Measurements from ENCODE around the gene GREB1. TPM values are rescaled to one million over a fixed set of nuclear protein-coding genes. Genes with fewer than 3 reads are reported as not detected.

The GREB1 gene
- total RNA-seq, 1 donor from 2014 or later, result 50.5 TPM

GRCh38 chr2:11635141-11635540 lies 101.3 kb downstream of the GREB1 start:
- TF ChIP-seq, protein P1, sequence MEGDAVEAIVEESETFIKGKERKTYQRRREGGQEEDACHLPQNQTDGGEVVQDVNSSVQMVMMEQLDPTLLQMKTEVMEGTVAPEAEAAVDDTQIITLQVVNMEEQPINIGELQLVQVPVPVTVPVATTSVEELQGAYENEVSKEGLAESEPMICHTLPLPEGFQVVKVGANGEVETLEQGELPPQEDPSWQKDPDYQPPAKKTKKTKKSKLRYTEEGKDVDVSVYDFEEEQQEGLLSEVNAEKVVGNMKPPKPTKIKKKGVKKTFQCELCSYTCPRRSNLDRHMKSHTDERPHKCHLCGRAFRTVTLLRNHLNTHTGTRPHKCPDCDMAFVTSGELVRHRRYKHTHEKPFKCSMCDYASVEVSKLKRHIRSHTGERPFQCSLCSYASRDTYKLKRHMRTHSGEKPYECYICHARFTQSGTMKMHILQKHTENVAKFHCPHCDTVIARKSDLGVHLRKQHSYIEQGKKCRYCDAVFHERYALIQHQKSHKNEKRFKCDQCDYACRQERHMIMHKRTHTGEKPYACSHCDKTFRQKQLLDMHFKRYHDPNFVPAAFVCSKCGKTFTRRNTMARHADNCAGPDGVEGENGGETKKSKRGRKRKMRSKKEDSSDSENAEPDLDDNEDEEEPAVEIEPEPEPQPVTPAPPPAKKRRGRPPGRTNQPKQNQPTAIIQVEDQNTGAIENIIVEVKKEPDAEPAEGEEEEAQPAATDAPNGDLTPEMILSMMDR (conservative IDR thresholded peaks at IDR 0.05), result no peak
- Mint-ChIP-seq H3K4me1 (ENCODE audit: unreplicated experiment) (no peaks in the 10 kb centered on the region), H3K9me3 (no peaks in the 10 kb centered on the region), H3K4me3 (no peak overlapping the region), H3K36me3 (peaks cover 16% of the 10 kb centered on the region), H3K27ac (no peak overlapping the region), H3K27me3 (no peaks in the 10 kb centered on the region)
- no peak for DNase-seq (ENCODE audit: extremely low spot score, unreplicated experiment)

- DNase-seq (ENCODE audit: extremely low spot score, unreplicated experiment), result no peak
- no peak overlapping the region for H3K27ac Mint-ChIP-seq
- no peaks in the 10 kb centered on the region for H3K9me3 Mint-ChIP-seq
- peaks cover 19% of the 10 kb centered on the region for H3K36me3 Mint-ChIP-seq
- TF ChIP-seq, protein P1 (conservative IDR thresholded peaks at IDR 0.05), result no peak
- no peaks in the 10 kb centered on the region for H3K4me1 Mint-ChIP-seq (ENCODE audit: unreplicated experiment)
- H3K27me3 Mint-ChIP-seq, result no peaks in the 10 kb centered on the region
- H3K4me3 Mint-ChIP-seq, result no peak overlapping the region
Measured at GRCh38 chr2:11636593-11637295, 102.9 kb downstream of the GREB1 start.

GRCh38 chr2:11637546-11637945 lies 103.7 kb downstream of the GREB1 start:
- no peak overlapping the region for H3K4me3 Mint-ChIP-seq
- TF ChIP-seq, protein P1 (conservative IDR thresholded peaks at IDR 0.05), result no peak

GRCh38 chr2:11639503-11639902 lies 105.7 kb downstream of the GREB1 start:
- TF ChIP-seq, protein P1 (conservative IDR thresholded peaks at IDR 0.05), result no peak
- DNase-seq (ENCODE audit: extremely low spot score, unreplicated experiment), result no peak
- no peaks in the 10 kb centered on the region for H3K9me3 Mint-ChIP-seq
- no peak overlapping the region for H3K4me3 Mint-ChIP-seq
- no peaks in the 10 kb centered on the region for H3K27me3 Mint-ChIP-seq
- H3K4me1 Mint-ChIP-seq (ENCODE audit: unreplicated experiment), result no peaks in the 10 kb centered on the region
- H3K36me3 Mint-ChIP-seq, result peaks cover 9% of the 10 kb centered on the region
- no peak overlapping the region for H3K27ac Mint-ChIP-seq

More at GRCh38 chr2:11637546-11637945, 103.7 kb downstream of the GREB1 start:
- peaks cover 14% of the 10 kb centered on the region for H3K36me3 Mint-ChIP-seq
- H3K9me3 Mint-ChIP-seq, result no peaks in the 10 kb centered on the region
- no peaks in the 10 kb centered on the region for H3K4me1 Mint-ChIP-seq (ENCODE audit: unreplicated experiment)
- no peak for DNase-seq (ENCODE audit: extremely low spot score, unreplicated experiment)
- H3K27me3 Mint-ChIP-seq, result no peaks in the 10 kb centered on the region
- H3K27ac Mint-ChIP-seq, result no peak overlapping the region

DNA sequence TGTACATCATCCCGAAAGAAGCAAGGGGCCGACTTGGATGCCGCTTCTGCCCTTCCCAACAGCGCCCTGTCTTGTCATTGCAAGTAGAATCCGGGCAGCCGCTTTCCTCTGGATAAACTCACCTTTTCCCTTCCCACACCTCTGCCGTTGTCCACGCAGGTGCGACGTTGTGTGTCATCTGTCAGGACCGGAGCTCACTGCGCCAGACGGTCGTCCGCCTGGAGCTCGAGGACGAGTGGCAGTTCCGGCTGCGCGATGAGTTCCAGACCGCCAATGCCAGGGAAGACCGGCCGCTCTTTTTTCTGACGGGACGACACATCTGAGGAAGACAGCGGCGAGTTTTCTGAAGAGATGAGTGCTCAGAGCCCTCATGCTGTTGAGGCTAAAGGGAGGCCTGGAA lies 106.3 kb downstream of the GREB1 start:
- TF ChIP-seq, protein P1 (conservative IDR thresholded peaks at IDR 0.05), result no peak
- Mint-ChIP-seq H3K9me3 (no peaks in the 10 kb centered on the region), H3K27me3 (no peaks in the 10 kb centered on the region), H3K27ac (no peak overlapping the region), H3K36me3 (peaks cover 8% of the 10 kb centered on the region), H3K4me1 (ENCODE audit: unreplicated experiment) (no peaks in the 10 kb centered on the region), H3K4me3 (no peak overlapping the region)
- no peak for DNase-seq (ENCODE audit: extremely low spot score, unreplicated experiment)
